ENCODE results near the gene GRM7. TPM values are rescaled to one million over a fixed set of nuclear protein-coding genes. Genes with fewer than 3 reads are reported as not detected.

GRM7 gene
- total RNA-seq, 4 donors from 2014 or later, result 0.29 to 15.8 (median 0.67) TPM

GRCh38 chr3:6994081-6994668, 133.3 kb downstream of the GRM7 start:
- Histone ChIP-seq H3K27me3 (no peaks in the 10 kb centered on the region), H3K36me3 (no peaks in the 10 kb centered on the region), H3K4me3 (no peak overlapping the region), H3K27ac (no peak overlapping the region), H3K4me1 (no peaks in the 10 kb centered on the region), H3K9me3 (no peaks in the 10 kb centered on the region)
- intact Hi-C loops (cut with DNase I; ENCODE audit: low total_unique reads), result no loop called here
- no peak for DNase-seq
- TF ChIP-seq POLR2A (IDR thresholded peaks at IDR 0.05), result no peak
- TF ChIP-seq CTCF (IDR thresholded peaks at IDR 0.05), result no peak

- TF ChIP-seq CTCF (IDR thresholded peaks at IDR 0.05) (no peak), POLR2A (IDR thresholded peaks at IDR 0.05) (no peak)
- Histone ChIP-seq H3K4me3 (no peak overlapping the region), H3K27me3 (no peaks in the 10 kb centered on the region), H3K36me3 (no peaks in the 10 kb centered on the region), H3K4me1 (no peaks in the 10 kb centered on the region), H3K9me3 (no peaks in the 10 kb centered on the region), H3K27ac (no peak overlapping the region)
- intact Hi-C loops (cut with DNase I; ENCODE audit: low total_unique reads), result no loop called here
- no peak for DNase-seq
Measured at GRCh38 chr3:7000501-7000900, 139.6 kb downstream of the GRM7 start.

- Histone ChIP-seq H3K4me1 (no peaks in the 10 kb centered on the region), H3K27ac (no peak overlapping the region), H3K36me3 (no peaks in the 10 kb centered on the region), H3K9me3 (no peaks in the 10 kb centered on the region), H3K4me3 (no peak overlapping the region), H3K27me3 (no peaks in the 10 kb centered on the region)
- DNase-seq, result no peak
- TF ChIP-seq POLR2A (IDR thresholded peaks at IDR 0.05) (no peak), CTCF (IDR thresholded peaks at IDR 0.05) (no peak)
- intact Hi-C loops (cut with DNase I; ENCODE audit: low total_unique reads), result no loop called here
Measured at GRCh38 chr3:7001370-7001769, 140.5 kb downstream of the GRM7 start.

- H3K4me1 ChIP-seq, result no peaks in the 10 kb centered on the region
- TF ChIP-seq CTCF (IDR thresholded peaks at IDR 0.05) (no peak), POLR2A (IDR thresholded peaks at IDR 0.05) (no peak)
- no peaks in the 10 kb centered on the region for H3K27me3 ChIP-seq
- no peaks in the 10 kb centered on the region for H3K9me3 ChIP-seq
- intact Hi-C loops (cut with DNase I; ENCODE audit: low total_unique reads), result no loop called here
- DNase-seq, result no peak
- no peaks in the 10 kb centered on the region for H3K36me3 ChIP-seq
- no peak overlapping the region for H3K4me3 ChIP-seq
- no peak overlapping the region for H3K27ac ChIP-seq
Measured at GRCh38 chr3:7015683-7016440, 154.9 kb downstream of the GRM7 start.

- intact Hi-C loops (cut with DNase I; ENCODE audit: low total_unique reads), result no loop called here
- H3K4me3 ChIP-seq, result no peak overlapping the region
- H3K4me1 ChIP-seq, result no peaks in the 10 kb centered on the region
- no peaks in the 10 kb centered on the region for H3K9me3 ChIP-seq
- H3K27ac ChIP-seq, result no peak overlapping the region
- no peak for DNase-seq
- TF ChIP-seq CTCF (IDR thresholded peaks at IDR 0.05) (no peak), POLR2A (IDR thresholded peaks at IDR 0.05) (no peak)
- no peaks in the 10 kb centered on the region for H3K27me3 ChIP-seq
- no peaks in the 10 kb centered on the region for H3K36me3 ChIP-seq
Measured at GRCh38 chr3:7025581-7026300, 164.8 kb downstream of the GRM7 start.
